Measurements from ENCODE around the gene SRCIN1.
"Not testable (repeated sequence)": the region's sequence is repeated elsewhere in the genome, so short reads cannot be mapped to it uniquely, and the experiment has no call there.

The SRCIN1 gene

GRCh38 chr17:38605841-38606645 is at the start of gene SRCIN1:
Gene SRCIN1, minus strand, starts transcription at chr17:38605952. Its CDS starts 247 bp downstream, at chr17:38605705.
- peak; percentile 46 for DNase-seq
- in situ Hi-C loops (cut with HindIII; ENCODE audit: low pct_ligation_motif_present, low pct_unique_long_range_greater_than_20kb, low sequenced_read_pairs): no loop called here

GRCh38 chr17:38654411-38655398 is 49.0 kb upstream of the SRCIN1 start:
- in situ Hi-C loops (cut with HindIII; ENCODE audit: low pct_ligation_motif_present, low pct_unique_long_range_greater_than_20kb, low sequenced_read_pairs): no loop called here
- DNase-seq: no peak

- in situ Hi-C loops (cut with HindIII; ENCODE audit: low pct_ligation_motif_present, low pct_unique_long_range_greater_than_20kb, low sequenced_read_pairs): no loop called here
These were observed 47.9 kb upstream of the SRCIN1 start for GRCh38 chr17:38653679-38654078.

GRCh38 chr17:38653230-38653629 is 47.5 kb upstream of the SRCIN1 start:
- DNase-seq: no peak
- in situ Hi-C loops (cut with HindIII; ENCODE audit: low pct_ligation_motif_present, low pct_unique_long_range_greater_than_20kb, low sequenced_read_pairs): no loop called here

More at GRCh38 chr17:38653679-38654078, 47.9 kb upstream of the SRCIN1 start:
- no peak for DNase-seq

GRCh38 chr17:38650653-38651173 is 45.0 kb upstream of the SRCIN1 start:
- DNase-seq; in situ Hi-C loops (cut with HindIII; ENCODE audit: low pct_ligation_motif_present, low pct_unique_long_range_greater_than_20kb, low sequenced_read_pairs): not testable (repeated sequence)

- DNase-seq: no peak
- in situ Hi-C loops (cut with HindIII; ENCODE audit: low pct_ligation_motif_present, low pct_unique_long_range_greater_than_20kb, low sequenced_read_pairs): no loop called here
These were observed 32.2 kb upstream of the SRCIN1 start for GRCh38 chr17:38637951-38638350.

- no peak for DNase-seq
- in situ Hi-C loops (cut with HindIII; ENCODE audit: low pct_ligation_motif_present, low pct_unique_long_range_greater_than_20kb, low sequenced_read_pairs): no loop called here
These were observed 30.3 kb upstream of the SRCIN1 start for GRCh38 chr17:38636054-38636453.

- in situ Hi-C loops (cut with HindIII; ENCODE audit: low pct_ligation_motif_present, low pct_unique_long_range_greater_than_20kb, low sequenced_read_pairs): no loop called here
- no peak for DNase-seq
These were observed 26.6 kb upstream of the SRCIN1 start for GRCh38 chr17:38632334-38632733.

- peak; percentile 39 for DNase-seq
These were observed 22.7 kb upstream of the SRCIN1 start for GRCh38 chr17:38628441-38628840.

GRCh38 chr17:38627957-38628356 is 22.2 kb upstream of the SRCIN1 start:
- DNase-seq: no peak
- in situ Hi-C loops (cut with HindIII; ENCODE audit: low pct_ligation_motif_present, low pct_unique_long_range_greater_than_20kb, low sequenced_read_pairs): no loop called here

More at GRCh38 chr17:38628441-38628840, 22.7 kb upstream of the SRCIN1 start:
- in situ Hi-C loops (cut with HindIII; ENCODE audit: low pct_ligation_motif_present, low pct_unique_long_range_greater_than_20kb, low sequenced_read_pairs): no loop called here

GRCh38 chr17:38626606-38627226 is 21.0 kb upstream of the SRCIN1 start:
- in situ Hi-C loops (cut with HindIII; ENCODE audit: low pct_ligation_motif_present, low pct_unique_long_range_greater_than_20kb, low sequenced_read_pairs); DNase-seq: not testable (repeated sequence)

- in situ Hi-C loops (cut with HindIII; ENCODE audit: low pct_ligation_motif_present, low pct_unique_long_range_greater_than_20kb, low sequenced_read_pairs): no loop called here
- no peak for DNase-seq
These were observed 19.7 kb upstream of the SRCIN1 start for GRCh38 chr17:38625482-38625881.

GRCh38 chr17:38624782-38625355 is 19.1 kb upstream of the SRCIN1 start:
- in situ Hi-C loops (cut with HindIII; ENCODE audit: low pct_ligation_motif_present, low pct_unique_long_range_greater_than_20kb, low sequenced_read_pairs); DNase-seq: not testable (repeated sequence)

- in situ Hi-C loops (cut with HindIII; ENCODE audit: low pct_ligation_motif_present, low pct_unique_long_range_greater_than_20kb, low sequenced_read_pairs): no loop called here
- DNase-seq: no peak
These were observed 15.8 kb upstream of the SRCIN1 start for GRCh38 chr17:38621538-38621937.

- in situ Hi-C loops (cut with HindIII; ENCODE audit: low pct_ligation_motif_present, low pct_unique_long_range_greater_than_20kb, low sequenced_read_pairs): no loop called here
- DNase-seq: no peak
These were observed 15.0 kb upstream of the SRCIN1 start for GRCh38 chr17:38620551-38621277.

- in situ Hi-C loops (cut with HindIII; ENCODE audit: low pct_ligation_motif_present, low pct_unique_long_range_greater_than_20kb, low sequenced_read_pairs): no loop called here
- no peak for DNase-seq
These were observed 14.3 kb upstream of the SRCIN1 start for GRCh38 chr17:38619937-38620550.

- DNase-seq: no peak
These were observed 13.7 kb upstream of the SRCIN1 start for GRCh38 chr17:38619451-38619795.

More at GRCh38 chr17:38619451-38619795, 13.7 kb upstream of the SRCIN1 start:
- in situ Hi-C loops (cut with HindIII; ENCODE audit: low pct_ligation_motif_present, low pct_unique_long_range_greater_than_20kb, low sequenced_read_pairs): no loop called here

All from ACHN (cell line).